OCI-LY3 (cell line): ENCODE data around the gene HOXA4.

ENCODE experiments used
- H2AFZ ChIP-seq: fragments of 200-600, 300-600 bp; shearing (Covaris generic); 2 replicates; pipeline ENCODE4 v1.6.0; 2014; ENCODE audit warnings: antibody characterized with exemption, low read depth, low read length
- H3K27ac ChIP-seq: fragments of 200-600, 300-600 bp; sonication (generic); 2 replicates; pipeline ENCODE4 v1.5.1; 2014; ENCODE audit warnings: mild to moderate bottlenecking, low read length, moderate library complexity, mixed read lengths
- H3K27me3 ChIP-seq: fragments of 200-600, 300-600 bp; sonication (generic); 2 replicates; pipeline ENCODE4 v1.6.1; 2014; ENCODE audit warnings: low read depth, low read length, mixed read lengths
- H3K36me3 ChIP-seq: fragments of 200-600, 300-600 bp; sonication (generic); replicated peaks from 2 replicates; pipeline ENCODE3; 2014; ENCODE audit warnings: low read depth, low read length, mixed read lengths
- H3K4me1 ChIP-seq: fragments of 300-600, 200-600 bp; sonication (generic); 2 replicates; pipeline ENCODE4 v1.6.1; 2014; ENCODE audit warnings: low read length, mixed read lengths
- H3K4me2 ChIP-seq: fragments of 200-600, 300-600 bp; sonication (generic); 2 replicates; pipeline ENCODE4 v1.6.1; 2014; ENCODE audit warnings: low read length, mixed read lengths
- H3K4me3 ChIP-seq: fragments of 300-600, 200-600 bp; sonication (generic); 2 replicates; pipeline ENCODE4 v1.5.1; 2014; ENCODE audit warnings: antibody characterized with exemption, mild to moderate bottlenecking, low read length, moderate library complexity
- H3K79me2 ChIP-seq: fragments of 300-600, 200-600 bp; shearing (Covaris generic); 2 replicates; pipeline ENCODE4 v1.6.1; 2014; ENCODE audit warnings: mild to moderate bottlenecking, low read length, mixed read lengths
- H3K9ac ChIP-seq: fragments of 300-600, 200-600 bp; shearing (Covaris generic); 2 replicates; pipeline ENCODE4 v1.6.0; 2014; ENCODE audit warnings: mild to moderate bottlenecking, low read length, moderate library complexity
- H3K9me3 ChIP-seq: fragments of 200-600, 300-600 bp; shearing (Covaris generic); 2 replicates; pipeline ENCODE4 v1.6.1; 2014; ENCODE audit warnings: low read length, mixed read lengths; ENCODE audit not compliant: insufficient read depth
- H4K20me1 ChIP-seq: fragments of 200-600, 300-600 bp; sonication (generic); 2 replicates; pipeline ENCODE4 v1.6.1; 2016; ENCODE audit warnings: low read length, mixed read lengths; ENCODE audit not compliant: insufficient read depth
- EZH2phosphoT487 ChIP-seq: fragments of 200-600 bp; shearing (Covaris generic); IDR thresholded peaks from 2 replicates; pipeline ENCODE4 v1.6.1; 2018; ENCODE audit warnings: antibody characterized with exemption, mixed run types, low read depth
- TF ChIP-seq, protein P1 (sequence below): fragments of 200-600, 300-600 bp; sonication (generic); IDR thresholded peaks from 2 replicates; pipeline ENCODE4 v1.5.1; 2014; ENCODE audit warnings: antibody characterized with exemption, low read length, low read depth

Gene HOXA4

DNA sequence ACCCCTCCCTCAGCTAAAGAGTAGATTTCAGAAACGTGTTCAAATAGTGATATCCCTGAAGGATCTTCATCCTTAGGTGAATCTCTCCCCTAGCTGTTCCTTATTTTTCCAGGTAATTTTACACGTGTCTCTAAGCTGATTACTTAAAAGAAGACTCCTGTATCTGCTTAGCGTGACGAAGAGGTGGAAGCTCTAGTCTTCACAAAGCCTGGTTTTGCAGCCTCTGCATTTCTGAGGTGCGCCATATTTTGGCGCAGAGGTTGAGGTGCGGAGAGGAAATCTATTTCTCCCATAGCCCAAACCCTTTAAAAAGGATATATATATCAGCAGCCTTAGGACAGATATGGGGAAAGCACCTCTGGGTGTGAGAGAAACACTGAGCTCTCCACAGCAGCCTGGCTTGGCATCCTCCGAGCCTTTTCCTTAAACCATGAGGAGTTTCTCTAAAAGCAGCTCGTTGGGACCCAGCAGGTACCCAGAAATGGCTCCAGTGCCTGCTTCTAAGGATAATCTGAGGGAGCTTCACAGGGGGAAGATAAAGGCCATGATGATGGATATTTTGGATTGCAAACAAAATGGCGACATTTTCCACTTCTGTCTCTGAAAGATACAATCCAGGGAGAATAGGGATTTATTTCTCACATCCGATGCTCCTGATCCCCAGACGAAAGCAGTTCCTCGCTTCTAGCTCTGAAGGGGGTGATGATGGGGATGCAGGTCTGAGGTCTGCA, 25.1 kb downstream of the HOXA4 start:
- Histone ChIP-seq H2AFZ (no peak overlapping the region), H3K79me2 (no peaks in the 10 kb centered on the region), H3K36me3 (no peaks in the 10 kb centered on the region), H3K4me2 (no peak overlapping the region), H3K27ac (no peak overlapping the region), H3K9me3 (no peaks in the 10 kb centered on the region), H4K20me1 (no peaks in the 10 kb centered on the region), H3K4me1 (no peaks in the 10 kb centered on the region), H3K27me3 (no peaks in the 10 kb centered on the region), H3K9ac (no peak overlapping the region), H3K4me3 (no peak overlapping the region)
- TF ChIP-seq, protein P1, sequence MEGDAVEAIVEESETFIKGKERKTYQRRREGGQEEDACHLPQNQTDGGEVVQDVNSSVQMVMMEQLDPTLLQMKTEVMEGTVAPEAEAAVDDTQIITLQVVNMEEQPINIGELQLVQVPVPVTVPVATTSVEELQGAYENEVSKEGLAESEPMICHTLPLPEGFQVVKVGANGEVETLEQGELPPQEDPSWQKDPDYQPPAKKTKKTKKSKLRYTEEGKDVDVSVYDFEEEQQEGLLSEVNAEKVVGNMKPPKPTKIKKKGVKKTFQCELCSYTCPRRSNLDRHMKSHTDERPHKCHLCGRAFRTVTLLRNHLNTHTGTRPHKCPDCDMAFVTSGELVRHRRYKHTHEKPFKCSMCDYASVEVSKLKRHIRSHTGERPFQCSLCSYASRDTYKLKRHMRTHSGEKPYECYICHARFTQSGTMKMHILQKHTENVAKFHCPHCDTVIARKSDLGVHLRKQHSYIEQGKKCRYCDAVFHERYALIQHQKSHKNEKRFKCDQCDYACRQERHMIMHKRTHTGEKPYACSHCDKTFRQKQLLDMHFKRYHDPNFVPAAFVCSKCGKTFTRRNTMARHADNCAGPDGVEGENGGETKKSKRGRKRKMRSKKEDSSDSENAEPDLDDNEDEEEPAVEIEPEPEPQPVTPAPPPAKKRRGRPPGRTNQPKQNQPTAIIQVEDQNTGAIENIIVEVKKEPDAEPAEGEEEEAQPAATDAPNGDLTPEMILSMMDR, result no peak
- no peak for TF ChIP-seq EZH2phosphoT487

DNA sequence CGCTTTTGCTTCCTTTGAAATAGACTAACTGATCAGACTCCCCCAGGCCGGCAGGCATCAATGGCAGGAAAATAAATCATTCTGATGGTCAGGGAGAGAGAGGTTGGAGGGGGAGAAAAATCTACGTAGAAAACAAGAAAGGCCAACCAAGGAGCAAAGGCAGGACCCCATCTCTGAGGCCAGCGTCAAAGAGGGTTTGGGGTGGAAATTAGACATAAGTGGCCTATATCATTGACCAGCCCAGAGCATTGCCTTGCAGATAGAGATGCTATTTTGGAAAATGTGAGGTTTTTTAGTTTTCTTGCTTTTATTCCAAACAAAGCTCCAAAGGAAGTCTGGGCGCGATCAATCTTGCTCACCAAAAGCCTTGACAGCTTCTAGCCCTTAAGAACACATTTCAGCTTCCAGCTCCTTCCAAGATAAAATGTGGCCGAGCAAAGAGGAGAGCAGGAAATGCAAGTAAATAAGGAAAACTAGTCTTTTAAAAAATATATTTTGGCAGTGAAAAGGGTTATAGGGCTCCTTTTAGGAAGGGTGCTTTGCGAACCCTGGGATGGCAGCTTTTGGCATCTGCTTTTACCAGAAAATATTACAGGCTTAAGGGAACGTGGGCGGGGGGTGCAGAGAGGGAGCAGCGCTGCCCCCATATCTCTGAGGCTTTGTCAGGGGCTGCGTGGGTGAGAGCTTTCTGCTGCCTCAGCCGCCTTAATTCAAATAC, 26.1 kb downstream of the HOXA4 start:
- Histone ChIP-seq H4K20me1 (no peaks in the 10 kb centered on the region), H3K4me2 (no peak overlapping the region), H3K27me3 (no peaks in the 10 kb centered on the region), H3K27ac (no peak overlapping the region), H3K36me3 (no peaks in the 10 kb centered on the region), H3K9me3 (no peaks in the 10 kb centered on the region), H2AFZ (no peak overlapping the region), H3K4me1 (peaks cover 5% of the 10 kb centered on the region), H3K9ac (no peak overlapping the region), H3K79me2 (no peaks in the 10 kb centered on the region), H3K4me3 (no peak overlapping the region)
- TF ChIP-seq EZH2phosphoT487, result no peak
- TF ChIP-seq, protein P1, result no peak

DNA sequence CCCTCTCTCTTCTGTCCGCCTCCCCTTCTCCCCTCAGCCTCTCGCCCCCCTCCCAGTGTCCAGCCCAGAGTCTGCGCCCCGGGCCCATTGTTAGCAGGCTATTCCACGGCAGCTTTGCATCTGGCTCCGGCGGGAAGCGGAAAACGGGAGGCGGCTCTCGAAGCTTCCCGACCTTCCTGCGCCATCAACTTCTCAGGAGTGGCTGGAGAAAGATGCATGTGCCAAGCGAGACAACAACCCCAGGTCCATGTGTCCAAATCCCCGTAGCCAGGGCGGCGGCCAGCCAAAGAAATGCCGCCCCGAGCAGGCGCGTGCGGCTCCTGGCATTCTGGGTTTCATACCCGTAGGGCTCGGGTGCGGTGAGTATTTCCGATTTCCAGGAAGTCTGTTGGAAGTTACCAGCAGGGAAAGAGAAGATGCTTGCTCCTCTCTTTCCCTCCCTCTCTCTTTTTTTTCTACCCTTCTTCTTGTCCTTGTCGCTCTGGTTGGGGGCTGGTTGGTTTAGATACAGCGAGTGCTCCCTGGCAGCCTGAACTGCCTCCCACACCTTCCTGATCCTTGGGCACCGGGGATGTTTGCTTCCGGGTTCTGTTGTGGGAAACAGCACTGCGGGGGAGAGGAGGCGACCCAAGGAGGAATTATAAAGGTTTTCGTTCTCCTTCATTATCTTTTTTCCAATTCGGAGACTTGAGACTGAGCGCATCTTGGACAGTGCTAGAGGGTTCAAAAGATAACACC, 26.9 kb downstream of the HOXA4 start:
- H3K36me3 ChIP-seq, result no peaks in the 10 kb centered on the region
- H2AFZ ChIP-seq, result no peak overlapping the region
- H4K20me1 ChIP-seq, result no peaks in the 10 kb centered on the region
- H3K4me1 ChIP-seq, result peaks cover 9% of the 10 kb centered on the region
- H3K4me3 ChIP-seq, result no peak overlapping the region
- H3K27ac ChIP-seq, result no peak overlapping the region
- H3K4me2 ChIP-seq, result no peak overlapping the region
- H3K79me2 ChIP-seq, result no peaks in the 10 kb centered on the region
- no peak overlapping the region for H3K9ac ChIP-seq
- H3K27me3 ChIP-seq, result no peaks in the 10 kb centered on the region
- H3K9me3 ChIP-seq, result no peaks in the 10 kb centered on the region
- TF ChIP-seq EZH2phosphoT487, result no peak
- TF ChIP-seq, protein P1, result no peak
